ENCODE results near the gene KCNJ10. TPM values are rescaled to one million over a fixed set of nuclear protein-coding genes. Genes with fewer than 3 reads are reported as not detected.

Gene KCNJ10
- total and polyA plus RNA-seq, 2 experiments from 2014 or later: not detected

- Histone ChIP-seq H3K4me1 (ENCODE audit: insufficient read depth) (peaks cover 9% of the 10 kb centered on the region), H2AFZ (no peak overlapping the region), H3K9me3 (ENCODE audit: low read depth) (no peaks in the 10 kb centered on the region), H3K9me2 (replicated peaks; ENCODE audit: insufficient read depth) (no peaks in the 10 kb centered on the region), H3K4me2 (no peak overlapping the region), H3K4me3 (no peak overlapping the region), H3K27ac (no peak overlapping the region), H3K36me3 (replicated peaks; ENCODE audit: insufficient read depth, low read depth) (no peaks in the 10 kb centered on the region), H3K27me3 (no peaks in the 10 kb centered on the region), H3K79me2 (no peaks in the 10 kb centered on the region), H4K20me1 (ENCODE audit: insufficient read depth, poor library complexity, severe bottlenecking) (no peaks in the 10 kb centered on the region)
- TF ChIP-seq EZH2 (IDR thresholded peaks at IDR 0.05; ENCODE audit: borderline replicate concordance): no peak
- TF ChIP-seq EZH2phosphoT487 (IDR thresholded peaks at IDR 0.05; ENCODE audit: low read depth, severe bottlenecking, unreplicated experiment): no peak
- no peak for TF ChIP-seq CTCF (IDR thresholded peaks at IDR 0.05; ENCODE audit: poor library complexity)
- no peak for DNase-seq (ENCODE audit: low spot score)
- WGBS (ENCODE audit: low lambda C conversion rate, missing lambda C conversion rate): 90% methylated on average over 6 of the region's 6 CpGs
Observed at GRCh38 chr1:159977364-159978106, 92.4 kb downstream of the KCNJ10 start.

- DNase-seq (ENCODE audit: low spot score): no peak
- H3K9me2 ChIP-seq (replicated peaks; ENCODE audit: insufficient read depth): no peaks in the 10 kb centered on the region
- TF ChIP-seq EZH2 (IDR thresholded peaks at IDR 0.05; ENCODE audit: borderline replicate concordance): no peak
- no peak for TF ChIP-seq EZH2phosphoT487 (IDR thresholded peaks at IDR 0.05; ENCODE audit: low read depth, severe bottlenecking, unreplicated experiment)
- TF ChIP-seq CTCF (IDR thresholded peaks at IDR 0.05; ENCODE audit: poor library complexity): no peak
- H3K36me3 ChIP-seq (replicated peaks; ENCODE audit: insufficient read depth, low read depth): no peaks in the 10 kb centered on the region
- no peaks in the 10 kb centered on the region for H3K79me2 ChIP-seq
- H2AFZ ChIP-seq: no peak overlapping the region
- peaks cover 29% of the 10 kb centered on the region for H3K4me1 ChIP-seq (ENCODE audit: insufficient read depth)
- no peaks in the 10 kb centered on the region for H3K27me3 ChIP-seq
- 95% methylated on average over 7 of the region's 7 CpGs for WGBS (ENCODE audit: low lambda C conversion rate, missing lambda C conversion rate)
- H4K20me1 ChIP-seq (ENCODE audit: insufficient read depth, poor library complexity, severe bottlenecking): no peaks in the 10 kb centered on the region
- H3K27ac ChIP-seq: no peak overlapping the region
- H3K4me3 ChIP-seq: no peak overlapping the region
- no peaks in the 10 kb centered on the region for H3K9me3 ChIP-seq (ENCODE audit: low read depth)
- no peak overlapping the region for H3K4me2 ChIP-seq
Observed at GRCh38 chr1:159974350-159974965, 95.5 kb downstream of the KCNJ10 start.

- H3K36me3 ChIP-seq (replicated peaks; ENCODE audit: insufficient read depth, low read depth): no peaks in the 10 kb centered on the region
- no peak overlapping the region for H3K4me2 ChIP-seq
- DNase-seq (ENCODE audit: low spot score): no peak
- no peaks in the 10 kb centered on the region for H3K27me3 ChIP-seq
- TF ChIP-seq EZH2phosphoT487 (IDR thresholded peaks at IDR 0.05; ENCODE audit: low read depth, severe bottlenecking, unreplicated experiment) (no peak), CTCF (IDR thresholded peaks at IDR 0.05; ENCODE audit: poor library complexity) (no peak), EZH2 (IDR thresholded peaks at IDR 0.05; ENCODE audit: borderline replicate concordance) (no peak)
- H3K9me3 ChIP-seq (ENCODE audit: low read depth): no peaks in the 10 kb centered on the region
- H2AFZ ChIP-seq: no peak overlapping the region
- no peaks in the 10 kb centered on the region for H4K20me1 ChIP-seq (ENCODE audit: insufficient read depth, poor library complexity, severe bottlenecking)
- 88% methylated on average over 6 of the region's 6 CpGs for WGBS (ENCODE audit: low lambda C conversion rate, missing lambda C conversion rate)
- no peak overlapping the region for H3K27ac ChIP-seq
- no peaks in the 10 kb centered on the region for H3K9me2 ChIP-seq (replicated peaks; ENCODE audit: insufficient read depth)
- no peak overlapping the region for H3K4me3 ChIP-seq
- H3K79me2 ChIP-seq: no peaks in the 10 kb centered on the region
- H3K4me1 ChIP-seq (ENCODE audit: insufficient read depth): peaks cover 25% of the 10 kb centered on the region
Observed at GRCh38 chr1:159973350-159973940, 96.5 kb downstream of the KCNJ10 start.
